Activated T-cell treated with anti-CD3 and anti-CD28 coated beads, Interleukin-2, amount 50 U/mL, for 24 hours (primary cell): ENCODE data around the gene SLC6A19.

Source experiments
- DNase-seq: peaks from one replicate; pipeline ENCODE4 v3.0.0-alpha.2; 2020
- H3K27ac Mint-ChIP-seq: 2 replicates; pipeline ENCODE4 v1.8.0; 2020; ENCODE audit warnings: mild to moderate bottlenecking, mixed read lengths
- H3K27me3 Mint-ChIP-seq: 2 replicates; pipeline ENCODE4 v1.8.0; 2020; ENCODE audit warnings: mixed read lengths
- H3K36me3 Mint-ChIP-seq: 2 replicates; pipeline ENCODE4 v1.8.0; 2020; ENCODE audit warnings: low read depth, mixed read lengths
- H3K4me1 Mint-ChIP-seq: 2 replicates; pipeline ENCODE4 v1.8.0; 2020; ENCODE audit warnings: low read depth, mixed read lengths
- H3K4me3 Mint-ChIP-seq: 2 replicates; pipeline ENCODE4 v1.8.0; 2020; ENCODE audit warnings: mild to moderate bottlenecking, moderate library complexity, mixed read lengths
- H3K9me3 Mint-ChIP-seq: 2 replicates; pipeline ENCODE4 v1.8.0; 2020; ENCODE audit warnings: mixed read lengths

SLC6A19 gene

GRCh38 chr5:1203968-1204692, 2.7 kb downstream of the SLC6A19 start:
- H3K36me3 Mint-ChIP-seq, result no peaks in the 10 kb centered on the region
- H3K4me3 Mint-ChIP-seq, result no peak overlapping the region
- no peak for DNase-seq
- no peaks in the 10 kb centered on the region for H3K4me1 Mint-ChIP-seq
- H3K9me3 Mint-ChIP-seq, result no peaks in the 10 kb centered on the region
- H3K27ac Mint-ChIP-seq, result no peak overlapping the region
- H3K27me3 Mint-ChIP-seq, result no peaks in the 10 kb centered on the region

- no peak overlapping the region for H3K27ac Mint-ChIP-seq
- no peaks in the 10 kb centered on the region for H3K36me3 Mint-ChIP-seq
- no peak for DNase-seq
- H3K9me3 Mint-ChIP-seq, result no peaks in the 10 kb centered on the region
- no peaks in the 10 kb centered on the region for H3K27me3 Mint-ChIP-seq
- no peak overlapping the region for H3K4me3 Mint-ChIP-seq
- no peaks in the 10 kb centered on the region for H3K4me1 Mint-ChIP-seq
Measured at GRCh38 chr5:1204693-1205242, 3.4 kb downstream of the SLC6A19 start.

GRCh38 chr5:1205255-1206180, 4.1 kb downstream of the SLC6A19 start:
- H3K27ac Mint-ChIP-seq, result no peak overlapping the region
- H3K36me3 Mint-ChIP-seq, result no peaks in the 10 kb centered on the region
- no peaks in the 10 kb centered on the region for H3K4me1 Mint-ChIP-seq
- no peaks in the 10 kb centered on the region for H3K27me3 Mint-ChIP-seq
- no peak for DNase-seq
- H3K9me3 Mint-ChIP-seq, result no peaks in the 10 kb centered on the region
- no peak overlapping the region for H3K4me3 Mint-ChIP-seq

DNA sequence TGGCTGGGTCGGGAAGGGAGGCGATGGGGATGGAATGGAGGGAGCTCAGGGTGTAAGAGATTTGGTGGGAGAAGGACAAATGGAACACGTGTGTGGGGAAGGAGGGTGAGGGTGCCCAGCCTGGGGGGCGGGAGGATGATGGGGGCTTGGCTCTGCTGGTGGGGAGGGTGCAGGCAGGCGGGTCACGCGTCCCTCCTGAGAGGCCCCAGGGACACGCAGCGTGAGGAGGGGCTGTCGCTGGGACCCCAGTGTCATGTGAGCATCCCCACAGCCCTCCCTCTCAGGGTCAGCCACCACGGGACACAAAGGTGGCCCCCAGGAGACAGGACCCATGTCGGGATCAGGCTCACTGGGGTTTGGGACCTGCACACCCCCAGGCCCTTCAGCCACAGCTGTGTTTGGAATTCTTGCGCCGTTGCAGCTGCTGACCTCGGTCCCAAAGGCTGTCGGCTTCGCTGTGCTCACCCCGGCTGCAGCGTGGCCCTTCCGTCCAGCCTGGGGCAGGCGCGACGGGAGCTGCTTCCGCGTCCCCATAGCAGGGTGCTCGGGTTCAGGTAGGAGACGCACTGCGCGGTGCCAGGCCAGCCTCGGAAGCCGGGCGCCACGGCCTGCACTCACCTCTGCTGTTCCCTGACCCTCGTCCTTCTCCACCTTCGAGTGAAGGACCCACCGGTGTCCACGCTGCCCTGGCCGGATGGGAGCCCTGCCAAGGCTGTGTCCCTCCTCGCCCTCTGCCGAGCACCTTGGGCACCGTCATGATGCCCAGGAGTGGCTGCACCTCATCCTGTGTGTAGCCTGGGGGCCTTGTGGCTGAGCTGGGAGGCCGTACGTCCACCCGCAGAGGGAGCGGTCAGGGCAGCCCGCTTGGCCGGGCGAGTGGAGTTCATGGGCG, 5.4 kb downstream of the SLC6A19 start:
- Mint-ChIP-seq H3K36me3 (no peaks in the 10 kb centered on the region), H3K27ac (no peak overlapping the region), H3K9me3 (no peaks in the 10 kb centered on the region), H3K27me3 (no peaks in the 10 kb centered on the region), H3K4me1 (no peaks in the 10 kb centered on the region), H3K4me3 (no peak overlapping the region)
- DNase-seq, result no peak

DNA sequence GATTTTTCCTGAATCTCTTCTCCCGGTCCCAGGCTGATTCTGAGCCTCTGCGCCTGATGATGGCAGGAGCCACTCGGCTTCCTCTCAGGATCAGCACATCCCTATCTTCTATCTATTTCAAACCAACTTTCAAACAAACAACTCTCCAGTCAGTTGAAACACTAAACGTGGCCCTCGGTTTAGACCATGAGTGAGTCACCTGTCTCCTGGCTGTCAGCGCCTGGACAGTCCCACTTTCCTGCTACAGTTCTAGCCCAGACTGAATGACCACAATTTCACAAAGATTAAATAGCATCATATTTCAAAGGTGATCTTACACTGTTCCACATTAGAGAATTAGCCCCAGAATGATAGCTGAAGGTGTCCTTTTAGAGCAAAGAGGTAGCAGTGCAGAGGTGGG, 6.2 kb downstream of the SLC6A19 start:
- Mint-ChIP-seq H3K9me3 (no peaks in the 10 kb centered on the region), H3K36me3 (no peaks in the 10 kb centered on the region), H3K27me3 (no peaks in the 10 kb centered on the region), H3K4me1 (no peaks in the 10 kb centered on the region), H3K27ac (no peak overlapping the region), H3K4me3 (no peak overlapping the region)
- DNase-seq, result no peak

DNA sequence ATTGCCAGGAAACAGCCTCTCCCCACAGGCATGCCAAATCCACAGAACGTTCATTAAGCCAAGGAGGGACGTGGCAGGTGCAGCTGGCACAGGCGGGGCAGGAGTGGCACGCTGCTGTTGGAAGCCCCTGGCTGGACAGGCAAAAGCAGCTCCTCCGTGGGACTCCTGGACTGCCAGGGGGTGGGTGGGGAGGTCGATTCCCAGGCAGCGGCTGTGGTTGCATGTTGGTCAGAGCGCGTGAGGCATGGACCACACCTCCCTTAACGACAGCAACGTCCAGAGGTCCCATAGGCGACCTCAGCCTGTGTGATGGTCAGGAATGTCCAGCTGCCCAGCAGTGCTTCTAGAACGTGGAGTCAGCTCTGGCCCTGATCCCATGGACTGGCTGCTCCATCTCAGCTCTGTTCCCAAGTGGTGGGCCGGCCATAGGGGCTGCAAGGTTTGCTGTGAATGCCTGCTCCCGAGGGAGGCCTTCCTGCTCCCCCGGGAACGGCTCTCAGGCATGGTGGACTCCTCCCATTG, 6.9 kb downstream of the SLC6A19 start:
- Mint-ChIP-seq H3K4me1 (no peaks in the 10 kb centered on the region), H3K27ac (no peak overlapping the region), H3K4me3 (no peak overlapping the region), H3K27me3 (no peaks in the 10 kb centered on the region), H3K9me3 (no peaks in the 10 kb centered on the region), H3K36me3 (no peaks in the 10 kb centered on the region)
- no peak for DNase-seq

- Mint-ChIP-seq H3K4me3 (no peak overlapping the region), H3K27me3 (no peaks in the 10 kb centered on the region), H3K27ac (no peak overlapping the region), H3K36me3 (no peaks in the 10 kb centered on the region), H3K9me3 (no peaks in the 10 kb centered on the region), H3K4me1 (no peaks in the 10 kb centered on the region)
- DNase-seq, result no peak
Measured at GRCh38 chr5:1208743-1209488, 7.5 kb downstream of the SLC6A19 start.

DNA sequence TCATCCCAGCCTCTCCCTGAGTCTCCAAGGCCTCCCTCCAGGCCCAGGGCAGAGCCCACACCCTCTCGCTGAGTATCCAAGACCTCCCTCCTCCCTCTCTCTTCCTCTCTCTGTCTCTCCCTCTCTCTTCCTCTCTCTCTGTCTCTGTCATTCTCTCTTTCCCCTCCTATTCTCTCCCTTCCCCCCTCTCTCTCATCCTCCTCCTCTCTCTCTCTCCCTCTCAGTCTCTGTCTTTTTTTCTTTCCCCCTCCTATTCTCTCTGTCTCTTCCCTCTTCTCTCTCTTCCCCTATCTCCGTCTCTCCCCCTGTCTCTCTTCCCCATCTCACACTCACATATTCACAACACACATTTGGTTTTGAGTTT, 8.1 kb downstream of the SLC6A19 start:
- H3K9me3 Mint-ChIP-seq, result no peaks in the 10 kb centered on the region
- no peaks in the 10 kb centered on the region for H3K4me1 Mint-ChIP-seq
- H3K27me3 Mint-ChIP-seq, result no peaks in the 10 kb centered on the region
- H3K4me3 Mint-ChIP-seq, result no peak overlapping the region
- no peak overlapping the region for H3K27ac Mint-ChIP-seq
- no peaks in the 10 kb centered on the region for H3K36me3 Mint-ChIP-seq
- DNase-seq, result no peak

DNA sequence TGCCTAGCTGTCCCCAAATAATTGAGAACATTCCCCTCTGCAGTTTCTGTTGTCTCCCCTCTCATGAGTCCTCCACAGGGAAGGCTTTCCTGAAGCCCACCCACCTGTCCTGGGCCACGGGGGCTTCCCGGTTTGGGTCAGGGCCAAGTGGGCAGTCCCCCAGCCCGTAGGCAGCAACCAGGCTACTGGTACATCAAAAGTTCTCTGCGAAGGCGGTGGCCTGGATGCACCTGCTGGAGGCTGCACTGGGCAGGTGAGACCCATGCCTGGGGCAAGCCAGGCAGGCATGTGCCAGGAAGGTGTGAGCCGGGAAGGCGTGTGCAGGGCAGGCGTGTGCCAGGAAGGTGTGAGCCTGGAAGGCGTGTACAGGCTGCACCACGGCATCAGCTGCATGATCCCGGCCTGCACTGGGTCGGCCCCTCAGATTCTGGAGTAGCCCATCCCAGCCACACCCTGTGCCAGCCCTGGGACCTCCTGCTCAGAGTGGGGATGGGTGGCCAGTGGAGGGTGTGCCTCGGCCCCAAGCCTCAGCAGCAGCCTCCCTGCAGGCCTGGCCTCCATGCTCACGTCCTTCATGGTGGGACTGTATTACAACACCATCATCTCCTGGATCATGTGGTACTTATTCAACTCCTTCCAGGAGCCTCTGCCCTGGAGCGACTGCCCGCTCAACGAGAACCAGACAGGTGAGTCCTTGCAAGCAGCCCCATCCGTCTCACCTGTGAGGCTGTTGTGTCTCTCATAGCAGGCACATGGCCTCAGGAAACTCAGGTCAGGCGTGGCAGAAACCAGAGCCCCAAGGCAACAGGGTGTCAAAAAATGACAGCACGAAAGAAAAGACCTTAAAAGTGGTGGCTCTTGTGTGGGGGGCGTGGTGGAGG, 8.7 kb downstream of the SLC6A19 start:
- Mint-ChIP-seq H3K36me3 (no peaks in the 10 kb centered on the region), H3K9me3 (no peaks in the 10 kb centered on the region), H3K27ac (no peak overlapping the region), H3K4me1 (no peaks in the 10 kb centered on the region), H3K4me3 (no peak overlapping the region), H3K27me3 (no peaks in the 10 kb centered on the region)
- DNase-seq, result no peak

- no peak for DNase-seq
- Mint-ChIP-seq H3K27me3 (no peaks in the 10 kb centered on the region), H3K9me3 (no peaks in the 10 kb centered on the region), H3K27ac (no peak overlapping the region), H3K4me3 (no peak overlapping the region), H3K36me3 (no peaks in the 10 kb centered on the region), H3K4me1 (no peaks in the 10 kb centered on the region)
Measured at GRCh38 chr5:1210832-1211251, 9.4 kb downstream of the SLC6A19 start.

- Mint-ChIP-seq H3K27me3 (no peaks in the 10 kb centered on the region), H3K4me3 (no peak overlapping the region), H3K36me3 (no peaks in the 10 kb centered on the region), H3K27ac (no peak overlapping the region), H3K9me3 (no peaks in the 10 kb centered on the region), H3K4me1 (no peaks in the 10 kb centered on the region)
- no peak for DNase-seq
Measured at GRCh38 chr5:1211701-1212100, 10.3 kb downstream of the SLC6A19 start.

- H3K9me3 Mint-ChIP-seq, result no peaks in the 10 kb centered on the region
- no peaks in the 10 kb centered on the region for H3K36me3 Mint-ChIP-seq
- H3K27me3 Mint-ChIP-seq, result no peaks in the 10 kb centered on the region
- no peak for DNase-seq
- H3K27ac Mint-ChIP-seq, result no peak overlapping the region
- no peaks in the 10 kb centered on the region for H3K4me1 Mint-ChIP-seq
- no peak overlapping the region for H3K4me3 Mint-ChIP-seq
Measured at GRCh38 chr5:1212271-1212670, 10.9 kb downstream of the SLC6A19 start.

GRCh38 chr5:1212881-1213280, 11.5 kb downstream of the SLC6A19 start:
- H3K4me1 Mint-ChIP-seq, result peaks cover 4% of the 10 kb centered on the region
- H3K4me3 Mint-ChIP-seq, result no peak overlapping the region
- no peak overlapping the region for H3K27ac Mint-ChIP-seq
- H3K27me3 Mint-ChIP-seq, result no peaks in the 10 kb centered on the region
- H3K9me3 Mint-ChIP-seq, result no peaks in the 10 kb centered on the region
- no peak for DNase-seq
- no peaks in the 10 kb centered on the region for H3K36me3 Mint-ChIP-seq
